HCT116 (cell line): ENCODE results near the gene CDK5RAP2. TPM values are rescaled to one million over a fixed set of nuclear protein-coding genes. Genes with fewer than 3 reads are reported as not detected.

Source experiments
- ATAC-seq: fragments of 200-7000 bp; cut with Tn5 transposase; 2 replicates; pipeline ENCODE4 v1.9.1; 2020; ENCODE audit warnings: mild to moderate bottlenecking, moderate library complexity
- BruUV-seq: library from RNA; stranded (reverse); fragments of 400-500 nt; replicated peaks from 2 replicates; lab custom pipeline; 2021; lab: Mats Ljungman, UMichigan
- CTCF ChIA-PET: fragments of 300-600 bp; sonication (Branson Sonifier 250); formaldehyde crosslinking; loops from one replicate; lab custom pipeline; 2021; ENCODE audit warnings: antibody characterized with exemption; lab: Charles Lee
- POLR2A ChIA-PET: fragments of 300-600, 350-600 bp; sonication (Branson Sonifier 250); formaldehyde crosslinking; loops from one replicate; lab custom pipeline; 2021; ENCODE audit warnings: antibody characterized with exemption; lab: Charles Lee
- RAD21 ChIA-PET, 2 experiments: fragments of 300-600 bp; sonication (Branson Sonifier 250); formaldehyde crosslinking; loops; one replicate each; lab custom pipeline; 2023; ENCODE audit warnings: low total read pairs in 2 of 2; ENCODE audit not compliant: uncharacterized antibody in 2 of 2, unreplicated experiment in 2 of 2, low non-redundant PET in 1 of 2; lab: Charles Lee
- DNase-seq: peaks from one replicate; pipeline ENCODE4 v3.0.0-alpha.2; 2010; ENCODE audit warnings: low read depth, low spot score
- H2AFZ ChIP-seq: fragments of 200-600 bp; shearing (Covaris generic), sonication (generic); 2 replicates; pipeline ENCODE4 v1.6.1; 2017; ENCODE audit warnings: low read depth, mixed run types, mixed read lengths, antibody characterized with exemption, low read length; ENCODE audit not compliant: poor library complexity, severe bottlenecking
- H3K27ac ChIP-seq: 2 replicates; pipeline ENCODE4 v1.5.1; 2012; ENCODE audit warnings: low read depth, low read length
- H3K27me3 ChIP-seq: fragments of 200-600 bp; sonication (generic); 2 replicates; pipeline ENCODE4 v1.6.1; 2016; ENCODE audit warnings: mixed run types, low read length, mixed read lengths; ENCODE audit not compliant: insufficient read depth
- H3K36me3 ChIP-seq, 2 experiments: fragments of 200-500 bp in 1 of 2; fragments of 200-600 bp in 1 of 2; sonication (Bioruptor generic) in 1 of 2; sonication (generic) in 1 of 2; 2 replicates each; pipeline versions ENCODE4 v1.5.1 to v1.6.1; 2014 to 2016; ENCODE audit warnings: low read length in 2 of 2, inconsistent platforms in 1 of 2, mixed read lengths in 1 of 2, mixed run types in 1 of 2; ENCODE audit not compliant: insufficient read depth in 2 of 2, control insufficient read depth in 1 of 2
- H3K4me1 ChIP-seq, 2 experiments: fragments of 200-600 bp in 1 of 2; sonication (generic) in 1 of 2; 2 replicates each; pipeline versions ENCODE4 v1.5.1 to v1.6.1; 2012 to 2017; ENCODE audit warnings: low read length in 2 of 2, inconsistent platforms in 1 of 2, mild to moderate bottlenecking in 1 of 2, mixed read lengths in 1 of 2, mixed run types in 1 of 2, moderate library complexity in 1 of 2; ENCODE audit not compliant: insufficient read depth in 2 of 2, control insufficient read depth in 1 of 2
- H3K4me2 ChIP-seq: fragments of 200-600 bp; sonication (generic); 2 replicates; pipeline ENCODE4 v1.6.1; 2017; ENCODE audit warnings: mixed run types, low read length, mixed read lengths
- H3K4me3 ChIP-seq, 2 experiments: fragments of 200-600 bp in 1 of 2; sonication (generic) in 1 of 2; replicated peaks in 1 of 2; 2 replicates each; pipeline ENCODE4 v1.5.1; 2011 to 2016; ENCODE audit warnings: low read length in 2 of 2, control low read depth in 1 of 2, low read depth in 1 of 2, mild to moderate bottlenecking in 1 of 2, mixed read lengths in 1 of 2, mixed run types in 1 of 2
- H3K79me2 ChIP-seq: fragments of 200-600 bp; sonication (generic); 2 replicates; pipeline ENCODE4 v1.6.1; 2017; ENCODE audit warnings: mild to moderate bottlenecking, mixed run types, low read length, moderate library complexity, mixed read lengths; ENCODE audit not compliant: insufficient read depth
- H3K9ac ChIP-seq: fragments of 200-600 bp; sonication (generic); 2 replicates; pipeline ENCODE4 v1.6.1; 2016; ENCODE audit warnings: low read length, mixed read lengths
- H3K9me2 ChIP-seq: fragments of 200-600 bp; sonication (generic), shearing (Covaris generic); 2 replicates; pipeline ENCODE4 v1.6.1; 2017; ENCODE audit warnings: mixed run types, mild to moderate bottlenecking, moderate library complexity; ENCODE audit not compliant: insufficient read depth
- H3K9me3 ChIP-seq, 2 experiments: fragments of 200-500 bp in 1 of 2; fragments of 200-600 bp in 1 of 2; sonication (Bioruptor generic) in 1 of 2; sonication (generic) in 1 of 2; 2 replicates each; pipeline ENCODE4 v1.6.1; 2014 to 2017; ENCODE audit warnings: low read length in 2 of 2, mixed read lengths in 2 of 2, inconsistent platforms in 1 of 2, low read depth in 1 of 2, mild to moderate bottlenecking in 1 of 2, mixed run types in 1 of 2, moderate library complexity in 1 of 2; ENCODE audit not compliant: control insufficient read depth in 1 of 2, insufficient read depth in 1 of 2
- H4K20me1 ChIP-seq: fragments of 200-600 bp; sonication (generic), shearing (Covaris generic); 2 replicates; pipeline ENCODE4 v1.6.1; 2017; ENCODE audit warnings: mixed run types, mild to moderate bottlenecking, moderate library complexity; ENCODE audit not compliant: insufficient read depth
- ATF3 ChIP-seq: IDR thresholded peaks from 2 replicates; pipeline ENCODE4 v1.6.1; 2012
- CBX3 ChIP-seq: IDR thresholded peaks from 2 replicates; pipeline ENCODE4 v1.6.1; 2012; ENCODE audit warnings: low read depth
- CTCF ChIP-seq, 3 experiments: fragments of 200-600 bp in 1 of 3; sonication (generic) in 1 of 3; IDR thresholded peaks in 2 of 3; conservative IDR thresholded peaks in 1 of 3; 2 replicates each; pipeline ENCODE4 v1.5.1; 2012 to 2017; ENCODE audit warnings: low read depth in 2 of 3, low read length in 2 of 3, antibody characterized with exemption in 1 of 3, borderline replicate concordance in 1 of 3, control low read depth in 1 of 3, mild to moderate bottlenecking in 1 of 3, mixed read lengths in 1 of 3, mixed run types in 1 of 3, moderate library complexity in 1 of 3; ENCODE audit not compliant: insufficient read depth in 1 of 3
- EGR1 ChIP-seq: IDR thresholded peaks from 2 replicates; pipeline ENCODE4 v1.6.1; 2012; ENCODE audit warnings: low read depth
- ELF1 ChIP-seq: IDR thresholded peaks from 2 replicates; pipeline ENCODE4 v1.6.1; 2012; ENCODE audit warnings: low read depth, borderline replicate concordance
- EZH2 ChIP-seq: fragments of 200-600 bp; sonication (generic); IDR thresholded peaks from 2 replicates; pipeline ENCODE4 v1.6.1; 2017; ENCODE audit warnings: antibody characterized with exemption, mixed run types
- FOSL1 ChIP-seq: IDR thresholded peaks from 2 replicates; pipeline ENCODE4 v1.6.1; 2012; ENCODE audit warnings: low read depth
- JUND ChIP-seq: IDR thresholded peaks from 2 replicates; pipeline ENCODE4 v1.6.1; 2012
- MAX ChIP-seq: IDR thresholded peaks from 2 replicates; pipeline ENCODE4 v1.6.1; 2012
- POLR2A ChIP-seq: IDR thresholded peaks from 2 replicates; pipeline ENCODE4 v1.7.0; 2011; ENCODE audit warnings: borderline replicate concordance; ENCODE audit not compliant: insufficient read depth, insufficient read length; ENCODE audit errors: extremely low read depth
- RAD21 ChIP-seq: IDR thresholded peaks from 2 replicates; pipeline ENCODE4 v1.6.1; 2012; ENCODE audit warnings: low read depth, mild to moderate bottlenecking
- SRF ChIP-seq: IDR thresholded peaks from 2 replicates; pipeline ENCODE4 v1.6.1; 2012; ENCODE audit warnings: low read depth
- ZBTB33 ChIP-seq: IDR thresholded peaks from 2 replicates; pipeline ENCODE4 v1.6.1; 2011; ENCODE audit warnings: mild to moderate bottlenecking, low read length, moderate library complexity; ENCODE audit not compliant: insufficient replicate concordance; ENCODE audit errors: extremely low read depth
- ZNF274 ChIP-seq: fragments of 200-500 bp; sonication (Bioruptor generic); IDR thresholded peaks from 2 replicates; pipeline ENCODE4 v1.6.1; 2014; ENCODE audit warnings: mild to moderate bottlenecking, low read depth, low read length, inconsistent platforms
- intact Hi-C: fragments of 100-400 bp; cut with micrococcal nuclease; formaldehyde crosslinking; loops from 2 replicates; pipeline ENCODE4 v1.10.0; 2022
- total RNA-seq: library from RNA; stranded (reverse); gene quantifications from one replicate; pipeline ENCODE4 v1.2.1, GENCODE V29; 2021; ENCODE audit not compliant: unreplicated experiment

The CDK5RAP2 gene
- total RNA-seq, 1 experiment from 2014 or later, result 56.2 TPM

GRCh38 chr9:120363697-120364096, 216.3 kb downstream of the CDK5RAP2 start:
- POLR2A ChIA-PET, result no interaction called here
- Histone ChIP-seq H3K4me2 (no peak overlapping the region), H3K27ac (no peak overlapping the region), H3K9me2 (no peaks in the 10 kb centered on the region), H3K4me1 (peaks cover 6 to 12% of the 10 kb centered on the region in 2 experiments; a peak in 2 of 4 replicates), H3K27me3 (no peaks in the 10 kb centered on the region), H4K20me1 (no peaks in the 10 kb centered on the region), H3K4me3 (no peak overlapping the region), H3K9me3 (no peaks in the 10 kb centered on the region; a peak in 1 of 4 replicates), H3K36me3 (no peaks in the 10 kb centered on the region), H3K79me2 (no peaks in the 10 kb centered on the region), H3K9ac (no peak overlapping the region), H2AFZ (no peak overlapping the region)
- TF ChIP-seq CBX3 (no peak), MAX (no peak), ZNF274 (no peak), ELF1 (no peak), ATF3 (no peak)
- BruUV-seq, result no TSS peak
- intact Hi-C loops, result no loop called here
- no peak for DNase-seq
- RAD21 ChIA-PET, result interaction anchor here in 1 of 2 experiments (0.7 kb wide), 1 partner anchor 346 kb away, joined by 3 read pairs; no protein-coding TSS in a partner anchor
- CTCF ChIA-PET, result no interaction called here
- no peak for ATAC-seq

GRCh38 chr9:120362446-120362845, 217.5 kb downstream of the CDK5RAP2 start:
- intact Hi-C loops, result no loop called here
- H3K27ac ChIP-seq, result no peak overlapping the region

More at GRCh38 chr9:120362446-120362845, 217.5 kb downstream of the CDK5RAP2 start:
- Histone ChIP-seq H3K4me2 (no peak overlapping the region), H2AFZ (no peak overlapping the region), H3K9me3 (no peaks in the 10 kb centered on the region), H3K9ac (no peak overlapping the region), H3K27me3 (no peaks in the 10 kb centered on the region), H3K79me2 (no peaks in the 10 kb centered on the region), H3K4me3 (no peak overlapping the region), H3K4me1 (peaks cover 6 to 12% of the 10 kb centered on the region in 2 experiments; a peak in 2 of 4 replicates), H3K36me3 (no peaks in the 10 kb centered on the region), H3K9me2 (no peaks in the 10 kb centered on the region), H4K20me1 (no peaks in the 10 kb centered on the region)
- CTCF ChIA-PET, result no interaction called here
- POLR2A ChIA-PET, result no interaction called here
- RAD21 ChIA-PET, result no interaction called here
- ATAC-seq, result no peak
- TF ChIP-seq CBX3 (no peak), ZNF274 (no peak), POLR2A (no peak), RAD21 (no peak), FOSL1 (no peak), ZBTB33 (no peak), JUND (no peak), CTCF (IDR thresholded peaks at IDR 0.05 in 2 of 3, conservative IDR thresholded peaks at IDR 0.05 in 1 of 3; ENCODE audit: borderline replicate concordance in 1 of 3, insufficient read depth in 1 of 3, low read depth in 2 of 3, low read length in 2 of 3) (no peak), ATF3 (no peak), SRF (no peak), ELF1 (no peak), EZH2 (no peak), EGR1 (no peak)
- TF ChIP-seq, all 23 proteins: peak for 0
- no peak for DNase-seq
- BruUV-seq, result no TSS peak
